GM23338 (cell line): ENCODE measurements around the gene AGR3.

Source experiments
- CREB1 ChIP-seq: fragments of 250-450 bp; sonication (Bioruptor Pico); IDR thresholded peaks from 2 replicates; pipeline ENCODE4 v1.5.0; 2020; ENCODE audit warnings: low read depth, mild to moderate bottlenecking, moderate library complexity
- EZH2 ChIP-seq: fragments of 200-600 bp; sonication (generic); IDR thresholded peaks from one replicate; pipeline ENCODE4 v1.8.0; 2017; ENCODE audit warnings: antibody characterized with exemption, mild to moderate bottlenecking, low read depth; ENCODE audit not compliant: unreplicated experiment
- EZH2phosphoT487 ChIP-seq: fragments of 200-600 bp; sonication (generic); IDR thresholded peaks from one replicate; pipeline ENCODE4 v1.8.1; 2018; ENCODE audit warnings: antibody characterized with exemption; ENCODE audit not compliant: unreplicated experiment
- JUNB ChIP-seq: IDR thresholded peaks from one replicate; pipeline ENCODE4 v1.6.1; 2016; ENCODE audit warnings: antibody characterized with exemption; ENCODE audit not compliant: unreplicated experiment
- POLR2AphosphoS5 ChIP-seq: IDR thresholded peaks from 2 replicates; pipeline ENCODE4 v1.6.1; 2016; ENCODE audit warnings: antibody characterized with exemption, low read depth
- STAT1 ChIP-seq: IDR thresholded peaks from one replicate; pipeline ENCODE4 v1.6.1; 2016; ENCODE audit warnings: antibody characterized with exemption; ENCODE audit not compliant: unreplicated experiment
- ZNF331 ChIP-seq: fragments of 250-450 bp; sonication (Bioruptor Pico); IDR thresholded peaks from 2 replicates; pipeline ENCODE4 v1.5.0; 2020; ENCODE audit warnings: low read depth, mild to moderate bottlenecking, moderate library complexity
- TF ChIP-seq, protein P1 (sequence below), 2 experiments: fragments of 200-600 bp in 1 of 2; sonication (generic) in 1 of 2; conservative IDR thresholded peaks; 2 replicates each; pipeline versions ENCODE4 v1.5.1 to v1.6.1; 2016 to 2017; ENCODE audit warnings: antibody characterized with exemption in 2 of 2, low read depth in 2 of 2, mild to moderate bottlenecking in 2 of 2, moderate library complexity in 1 of 2
- TF ChIP-seq, protein P2 (sequence below): fragments of 250-450 bp; sonication (Bioruptor Pico); IDR thresholded peaks from 2 replicates; pipeline ENCODE4 v1.5.0; 2020; ENCODE audit warnings: mild to moderate bottlenecking, moderate library complexity
- TF ChIP-seq, protein P3 (sequence below): IDR thresholded peaks from 2 replicates; pipeline ENCODE4 v1.6.1; 2016; ENCODE audit warnings: antibody characterized with exemption
- TF ChIP-seq, protein P4 (sequence below): IDR thresholded peaks from one replicate; pipeline ENCODE4 v1.6.1; 2018; ENCODE audit warnings: antibody characterized with exemption; ENCODE audit not compliant: unreplicated experiment

DNA sequence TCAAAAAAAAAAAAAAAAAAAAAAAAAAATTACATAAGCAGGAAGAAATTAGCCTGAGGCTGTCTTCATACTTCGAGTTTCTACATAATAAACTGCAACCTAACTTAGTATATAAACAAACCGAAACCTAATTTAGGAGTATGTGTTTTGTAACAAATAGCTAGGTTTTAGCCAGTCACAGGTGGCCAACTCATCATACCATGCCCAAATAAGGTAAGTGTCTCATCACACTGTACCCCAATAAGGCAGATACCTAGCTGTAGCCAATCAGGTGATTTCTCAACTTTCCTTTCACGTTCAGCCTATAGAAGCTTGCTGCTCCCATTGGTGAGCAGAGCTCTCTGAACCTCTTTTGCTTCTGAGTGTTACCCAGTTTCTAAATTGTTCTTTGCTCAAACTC, 63.1 kb downstream of the AGR3 start:
- TF ChIP-seq, protein P1, sequence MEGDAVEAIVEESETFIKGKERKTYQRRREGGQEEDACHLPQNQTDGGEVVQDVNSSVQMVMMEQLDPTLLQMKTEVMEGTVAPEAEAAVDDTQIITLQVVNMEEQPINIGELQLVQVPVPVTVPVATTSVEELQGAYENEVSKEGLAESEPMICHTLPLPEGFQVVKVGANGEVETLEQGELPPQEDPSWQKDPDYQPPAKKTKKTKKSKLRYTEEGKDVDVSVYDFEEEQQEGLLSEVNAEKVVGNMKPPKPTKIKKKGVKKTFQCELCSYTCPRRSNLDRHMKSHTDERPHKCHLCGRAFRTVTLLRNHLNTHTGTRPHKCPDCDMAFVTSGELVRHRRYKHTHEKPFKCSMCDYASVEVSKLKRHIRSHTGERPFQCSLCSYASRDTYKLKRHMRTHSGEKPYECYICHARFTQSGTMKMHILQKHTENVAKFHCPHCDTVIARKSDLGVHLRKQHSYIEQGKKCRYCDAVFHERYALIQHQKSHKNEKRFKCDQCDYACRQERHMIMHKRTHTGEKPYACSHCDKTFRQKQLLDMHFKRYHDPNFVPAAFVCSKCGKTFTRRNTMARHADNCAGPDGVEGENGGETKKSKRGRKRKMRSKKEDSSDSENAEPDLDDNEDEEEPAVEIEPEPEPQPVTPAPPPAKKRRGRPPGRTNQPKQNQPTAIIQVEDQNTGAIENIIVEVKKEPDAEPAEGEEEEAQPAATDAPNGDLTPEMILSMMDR (conservative IDR thresholded peaks at IDR 0.05; ENCODE audit: low read depth in 2 of 2): no peak
- TF ChIP-seq CREB1 (no peak), EZH2phosphoT487 (no peak), JUNB (no peak), POLR2AphosphoS5 (no peak), EZH2 (no peak), STAT1 (no peak), ZNF331 (CRISPR knock-in tag) (no peak)
- TF ChIP-seq, protein P2, sequence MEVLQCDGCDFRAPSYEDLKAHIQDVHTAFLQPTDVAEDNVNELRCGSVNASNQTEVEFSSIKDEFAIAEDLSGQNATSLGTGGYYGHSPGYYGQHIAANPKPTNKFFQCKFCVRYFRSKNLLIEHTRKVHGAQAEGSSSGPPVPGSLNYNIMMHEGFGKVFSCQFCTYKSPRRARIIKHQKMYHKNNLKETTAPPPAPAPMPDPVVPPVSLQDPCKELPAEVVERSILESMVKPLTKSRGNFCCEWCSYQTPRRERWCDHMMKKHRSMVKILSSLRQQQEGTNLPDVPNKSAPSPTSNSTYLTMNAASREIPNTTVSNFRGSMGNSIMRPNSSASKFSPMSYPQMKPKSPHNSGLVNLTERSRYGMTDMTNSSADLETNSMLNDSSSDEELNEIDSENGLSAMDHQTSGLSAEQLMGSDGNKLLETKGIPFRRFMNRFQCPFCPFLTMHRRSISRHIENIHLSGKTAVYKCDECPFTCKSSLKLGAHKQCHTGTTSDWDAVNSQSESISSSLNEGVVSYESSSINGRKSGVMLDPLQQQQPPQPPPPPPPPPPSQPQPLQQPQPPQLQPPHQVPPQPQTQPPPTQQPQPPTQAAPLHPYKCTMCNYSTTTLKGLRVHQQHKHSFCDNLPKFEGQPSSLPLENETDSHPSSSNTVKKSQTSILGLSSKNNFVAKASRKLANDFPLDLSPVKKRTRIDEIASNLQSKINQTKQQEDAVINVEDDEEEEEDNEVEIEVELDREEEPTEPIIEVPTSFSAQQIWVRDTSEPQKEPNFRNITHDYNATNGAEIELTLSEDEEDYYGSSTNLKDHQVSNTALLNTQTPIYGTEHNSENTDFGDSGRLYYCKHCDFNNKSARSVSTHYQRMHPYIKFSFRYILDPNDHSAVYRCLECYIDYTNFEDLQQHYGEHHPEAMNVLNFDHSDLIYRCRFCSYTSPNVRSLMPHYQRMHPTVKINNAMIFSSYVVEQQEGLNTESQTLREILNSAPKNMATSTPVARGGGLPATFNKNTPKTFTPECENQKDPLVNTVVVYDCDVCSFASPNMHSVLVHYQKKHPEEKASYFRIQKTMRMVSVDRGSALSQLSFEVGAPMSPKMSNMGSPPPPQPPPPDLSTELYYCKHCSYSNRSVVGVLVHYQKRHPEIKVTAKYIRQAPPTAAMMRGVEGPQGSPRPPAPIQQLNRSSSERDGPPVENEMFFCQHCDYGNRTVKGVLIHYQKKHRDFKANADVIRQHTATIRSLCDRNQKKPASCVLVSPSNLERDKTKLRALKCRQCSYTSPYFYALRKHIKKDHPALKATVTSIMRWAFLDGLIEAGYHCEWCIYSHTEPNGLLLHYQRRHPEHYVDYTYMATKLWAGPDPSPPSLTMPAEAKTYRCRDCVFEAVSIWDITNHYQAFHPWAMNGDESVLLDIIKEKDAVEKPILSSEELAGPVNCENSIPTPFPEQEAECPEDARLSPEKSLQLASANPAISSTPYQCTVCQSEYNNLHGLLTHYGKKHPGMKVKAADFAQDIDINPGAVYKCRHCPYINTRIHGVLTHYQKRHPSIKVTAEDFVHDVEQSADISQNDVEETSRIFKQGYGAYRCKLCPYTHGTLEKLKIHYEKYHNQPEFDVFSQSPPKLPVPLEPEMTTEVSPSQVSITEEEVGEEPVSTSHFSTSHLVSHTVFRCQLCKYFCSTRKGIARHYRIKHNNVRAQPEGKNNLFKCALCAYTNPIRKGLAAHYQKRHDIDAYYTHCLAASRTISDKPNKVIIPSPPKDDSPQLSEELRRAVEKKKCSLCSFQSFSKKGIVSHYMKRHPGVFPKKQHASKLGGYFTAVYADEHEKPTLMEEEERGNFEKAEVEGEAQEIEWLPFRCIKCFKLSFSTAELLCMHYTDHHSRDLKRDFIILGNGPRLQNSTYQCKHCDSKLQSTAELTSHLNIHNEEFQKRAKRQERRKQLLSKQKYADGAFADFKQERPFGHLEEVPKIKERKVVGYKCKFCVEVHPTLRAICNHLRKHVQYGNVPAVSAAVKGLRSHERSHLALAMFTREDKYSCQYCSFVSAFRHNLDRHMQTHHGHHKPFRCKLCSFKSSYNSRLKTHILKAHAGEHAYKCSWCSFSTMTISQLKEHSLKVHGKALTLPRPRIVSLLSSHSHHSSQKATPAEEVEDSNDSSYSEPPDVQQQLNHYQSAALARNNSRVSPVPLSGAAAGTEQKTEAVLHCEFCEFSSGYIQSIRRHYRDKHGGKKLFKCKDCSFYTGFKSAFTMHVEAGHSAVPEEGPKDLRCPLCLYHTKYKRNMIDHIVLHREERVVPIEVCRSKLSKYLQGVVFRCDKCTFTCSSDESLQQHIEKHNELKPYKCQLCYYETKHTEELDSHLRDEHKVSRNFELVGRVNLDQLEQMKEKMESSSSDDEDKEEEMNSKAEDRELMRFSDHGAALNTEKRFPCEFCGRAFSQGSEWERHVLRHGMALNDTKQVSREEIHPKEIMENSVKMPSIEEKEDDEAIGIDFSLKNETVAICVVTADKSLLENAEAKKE (CRISPR knock-in tag): no peak
- TF ChIP-seq, protein P3, sequence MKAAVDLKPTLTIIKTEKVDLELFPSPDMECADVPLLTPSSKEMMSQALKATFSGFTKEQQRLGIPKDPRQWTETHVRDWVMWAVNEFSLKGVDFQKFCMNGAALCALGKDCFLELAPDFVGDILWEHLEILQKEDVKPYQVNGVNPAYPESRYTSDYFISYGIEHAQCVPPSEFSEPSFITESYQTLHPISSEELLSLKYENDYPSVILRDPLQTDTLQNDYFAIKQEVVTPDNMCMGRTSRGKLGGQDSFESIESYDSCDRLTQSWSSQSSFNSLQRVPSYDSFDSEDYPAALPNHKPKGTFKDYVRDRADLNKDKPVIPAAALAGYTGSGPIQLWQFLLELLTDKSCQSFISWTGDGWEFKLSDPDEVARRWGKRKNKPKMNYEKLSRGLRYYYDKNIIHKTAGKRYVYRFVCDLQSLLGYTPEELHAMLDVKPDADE: no peak
- TF ChIP-seq, protein P4, sequence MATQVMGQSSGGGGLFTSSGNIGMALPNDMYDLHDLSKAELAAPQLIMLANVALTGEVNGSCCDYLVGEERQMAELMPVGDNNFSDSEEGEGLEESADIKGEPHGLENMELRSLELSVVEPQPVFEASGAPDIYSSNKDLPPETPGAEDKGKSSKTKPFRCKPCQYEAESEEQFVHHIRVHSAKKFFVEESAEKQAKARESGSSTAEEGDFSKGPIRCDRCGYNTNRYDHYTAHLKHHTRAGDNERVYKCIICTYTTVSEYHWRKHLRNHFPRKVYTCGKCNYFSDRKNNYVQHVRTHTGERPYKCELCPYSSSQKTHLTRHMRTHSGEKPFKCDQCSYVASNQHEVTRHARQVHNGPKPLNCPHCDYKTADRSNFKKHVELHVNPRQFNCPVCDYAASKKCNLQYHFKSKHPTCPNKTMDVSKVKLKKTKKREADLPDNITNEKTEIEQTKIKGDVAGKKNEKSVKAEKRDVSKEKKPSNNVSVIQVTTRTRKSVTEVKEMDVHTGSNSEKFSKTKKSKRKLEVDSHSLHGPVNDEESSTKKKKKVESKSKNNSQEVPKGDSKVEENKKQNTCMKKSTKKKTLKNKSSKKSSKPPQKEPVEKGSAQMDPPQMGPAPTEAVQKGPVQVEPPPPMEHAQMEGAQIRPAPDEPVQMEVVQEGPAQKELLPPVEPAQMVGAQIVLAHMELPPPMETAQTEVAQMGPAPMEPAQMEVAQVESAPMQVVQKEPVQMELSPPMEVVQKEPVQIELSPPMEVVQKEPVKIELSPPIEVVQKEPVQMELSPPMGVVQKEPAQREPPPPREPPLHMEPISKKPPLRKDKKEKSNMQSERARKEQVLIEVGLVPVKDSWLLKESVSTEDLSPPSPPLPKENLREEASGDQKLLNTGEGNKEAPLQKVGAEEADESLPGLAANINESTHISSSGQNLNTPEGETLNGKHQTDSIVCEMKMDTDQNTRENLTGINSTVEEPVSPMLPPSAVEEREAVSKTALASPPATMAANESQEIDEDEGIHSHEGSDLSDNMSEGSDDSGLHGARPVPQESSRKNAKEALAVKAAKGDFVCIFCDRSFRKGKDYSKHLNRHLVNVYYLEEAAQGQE: no peak
